NCI-H128 (cell line): Measurements from ENCODE around the gene UQCR10.
"Not testable (repeated sequence)": the region's sequence is repeated elsewhere in the genome, so short reads cannot be mapped to it uniquely, and the experiment has no call there.

Experiments
- DNase-seq: peaks from one replicate; lab custom pipeline; 2025; ENCODE audit not compliant: unreplicated experiment; lab: John Stamatoyannopoulos, UW

The UQCR10 gene

DNA sequence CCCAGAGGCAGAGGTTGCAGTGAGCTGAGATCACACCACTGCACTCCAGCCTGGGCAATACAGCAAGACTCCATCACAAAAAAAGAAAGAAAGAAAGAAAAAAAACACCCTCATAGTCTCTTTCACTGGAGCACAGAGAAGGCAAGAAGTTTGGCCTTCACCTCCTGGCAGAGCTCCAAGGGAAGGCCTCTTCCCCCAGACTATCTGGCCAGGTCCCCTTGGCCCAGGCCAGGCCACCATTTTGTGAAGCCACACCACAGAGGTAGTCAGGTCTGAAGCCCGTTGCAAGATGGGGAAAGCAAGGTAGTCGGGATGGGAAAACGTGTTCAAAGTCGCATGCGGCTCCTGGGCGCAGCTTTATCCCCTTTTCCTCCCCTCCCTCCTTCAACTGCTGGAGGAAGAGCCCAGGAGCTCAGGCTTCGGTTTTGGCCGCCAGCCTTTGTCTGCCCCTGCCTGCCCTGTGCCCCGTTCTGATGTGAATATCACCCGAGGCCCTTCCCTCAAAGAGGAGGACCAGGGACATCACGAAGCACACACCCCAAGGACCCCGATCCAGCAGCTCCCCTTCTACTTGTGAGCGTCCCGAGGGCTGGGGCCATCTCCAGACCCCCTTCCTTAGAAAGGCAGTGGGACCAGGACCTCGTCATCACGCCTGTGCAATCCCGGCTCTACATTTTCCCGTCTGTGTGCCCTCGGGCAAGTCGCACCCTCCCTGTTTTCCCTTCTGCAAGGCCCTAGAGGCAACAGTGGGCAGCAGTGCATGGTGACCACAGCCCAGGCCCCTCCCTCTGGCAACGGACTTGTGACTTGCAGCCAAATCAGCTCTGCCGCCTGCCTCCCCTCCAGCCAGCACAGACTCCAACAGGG, 29.7 kb upstream of the UQCR10 start:
- DNase-seq = no peak

DNA sequence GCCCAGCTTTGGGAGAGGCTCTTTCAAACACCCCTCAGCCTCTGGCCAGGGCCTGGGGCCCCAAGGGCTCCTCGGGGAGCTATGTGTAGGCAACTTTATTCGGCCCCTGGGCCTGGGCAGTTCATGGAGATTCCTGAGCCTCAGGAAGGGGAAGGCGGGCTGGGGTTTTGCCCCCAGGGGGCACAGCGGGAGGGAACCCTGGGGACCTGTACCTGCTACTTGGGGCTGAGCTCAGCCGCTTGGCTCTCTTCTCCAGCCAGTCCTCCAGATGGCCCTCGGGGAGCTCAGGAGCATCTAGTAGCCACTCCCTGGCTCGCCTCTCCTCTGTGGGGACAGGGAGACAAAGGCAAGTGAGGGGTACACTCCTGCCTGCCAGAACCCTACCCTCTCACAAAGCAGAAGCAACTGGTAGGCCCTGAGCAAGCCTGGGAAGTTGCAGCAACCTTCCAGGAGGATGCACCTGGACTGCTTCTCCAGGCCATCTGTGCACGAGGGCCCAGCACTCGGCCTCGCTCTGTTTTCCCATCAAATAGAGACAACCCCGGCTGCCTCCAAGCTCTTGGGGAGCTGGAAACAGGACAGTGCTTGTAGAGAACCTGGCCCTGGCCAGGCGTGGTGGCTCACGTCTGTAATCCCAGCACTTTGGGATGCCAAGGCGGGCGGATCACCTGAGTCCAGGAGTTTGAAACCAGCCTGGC, 28.9 kb upstream of the UQCR10 start:
- no peak for DNase-seq

- no peak for DNase-seq
These were observed 27.8 kb upstream of the UQCR10 start for GRCh38 chr22:29739346-29739875.

DNA sequence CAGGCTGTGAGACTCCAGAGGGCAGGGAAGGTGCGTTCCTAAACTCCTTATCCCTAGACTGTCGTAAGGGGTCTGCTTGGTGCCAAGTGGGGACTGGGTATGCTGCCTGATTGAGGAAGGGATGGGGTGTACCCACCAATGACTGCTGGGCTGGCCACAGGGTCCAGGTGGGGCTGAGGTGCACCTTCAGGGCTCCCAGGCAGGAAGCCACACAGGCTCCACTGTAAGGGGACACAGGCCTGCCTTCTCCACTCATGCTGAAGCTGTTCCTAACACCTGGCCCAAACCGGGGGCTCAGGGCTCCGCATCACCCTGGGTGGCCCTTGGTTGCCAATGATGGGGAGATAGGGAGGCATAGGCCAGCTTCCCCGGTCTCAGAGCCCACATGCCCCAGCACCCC, 27.0 kb upstream of the UQCR10 start:
- no peak for DNase-seq

- no peak for DNase-seq
These were observed 25.2 kb upstream of the UQCR10 start for GRCh38 chr22:29741926-29742325.

GRCh38 chr22:29742326-29742725, 24.8 kb upstream of the UQCR10 start:
- DNase-seq = no peak

DNA sequence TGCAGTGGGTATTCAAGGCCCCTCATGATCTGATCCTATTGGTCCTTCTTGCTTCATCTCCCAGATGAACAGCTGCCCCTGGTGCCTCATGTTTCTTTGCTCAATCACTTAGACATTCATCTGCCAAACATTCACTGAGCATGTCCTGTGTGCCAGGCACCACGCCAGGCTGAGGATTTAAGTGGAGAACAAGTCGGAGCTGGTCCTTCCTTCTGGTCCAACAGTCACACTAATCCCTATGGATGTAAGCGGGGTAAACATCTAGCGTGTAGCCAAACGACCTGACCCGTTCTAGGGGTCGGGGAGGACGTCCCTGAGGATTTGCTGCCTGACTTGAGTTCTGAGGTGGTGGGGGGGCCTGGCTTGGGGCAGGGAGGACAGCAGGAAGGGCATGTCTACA, 22.3 kb upstream of the UQCR10 start:
- DNase-seq = no peak

- no peak for DNase-seq
These were observed 19.3 kb upstream of the UQCR10 start for GRCh38 chr22:29747832-29748231.

DNA sequence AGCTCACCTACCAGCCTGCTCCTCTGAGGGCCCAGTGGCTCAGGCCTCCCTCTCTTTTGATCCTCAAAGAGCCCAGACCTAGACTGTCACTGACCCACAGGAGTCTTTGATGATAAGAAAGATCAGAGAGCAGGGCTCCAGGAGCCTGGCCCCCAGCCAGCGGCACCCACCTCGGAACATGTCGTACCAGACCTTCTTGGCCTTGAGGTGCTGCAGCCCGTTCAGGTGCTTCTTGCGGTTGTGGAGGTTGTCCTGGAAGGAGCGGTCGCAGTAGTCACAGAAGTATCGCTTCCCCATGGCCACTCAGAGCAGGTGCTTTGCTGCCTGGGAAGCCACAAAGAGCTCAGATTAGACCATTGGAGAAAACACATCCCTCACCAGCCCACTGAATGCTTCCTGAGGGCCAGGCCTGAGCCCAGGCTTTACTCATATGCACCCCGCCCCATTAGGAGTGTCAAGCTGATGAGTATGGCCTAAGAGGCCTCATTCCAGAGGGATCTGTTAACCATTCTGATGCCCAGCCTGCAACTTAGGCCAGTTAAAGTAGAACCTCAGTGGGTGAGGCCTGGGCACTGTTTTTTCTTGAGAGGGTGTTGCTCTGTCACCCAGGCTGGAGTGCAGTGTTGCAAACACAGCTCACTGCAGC, 18.8 kb upstream of the UQCR10 start:
- no peak for DNase-seq

GRCh38 chr22:29750029-29750428, 17.1 kb upstream of the UQCR10 start:
- DNase-seq = no peak

DNA sequence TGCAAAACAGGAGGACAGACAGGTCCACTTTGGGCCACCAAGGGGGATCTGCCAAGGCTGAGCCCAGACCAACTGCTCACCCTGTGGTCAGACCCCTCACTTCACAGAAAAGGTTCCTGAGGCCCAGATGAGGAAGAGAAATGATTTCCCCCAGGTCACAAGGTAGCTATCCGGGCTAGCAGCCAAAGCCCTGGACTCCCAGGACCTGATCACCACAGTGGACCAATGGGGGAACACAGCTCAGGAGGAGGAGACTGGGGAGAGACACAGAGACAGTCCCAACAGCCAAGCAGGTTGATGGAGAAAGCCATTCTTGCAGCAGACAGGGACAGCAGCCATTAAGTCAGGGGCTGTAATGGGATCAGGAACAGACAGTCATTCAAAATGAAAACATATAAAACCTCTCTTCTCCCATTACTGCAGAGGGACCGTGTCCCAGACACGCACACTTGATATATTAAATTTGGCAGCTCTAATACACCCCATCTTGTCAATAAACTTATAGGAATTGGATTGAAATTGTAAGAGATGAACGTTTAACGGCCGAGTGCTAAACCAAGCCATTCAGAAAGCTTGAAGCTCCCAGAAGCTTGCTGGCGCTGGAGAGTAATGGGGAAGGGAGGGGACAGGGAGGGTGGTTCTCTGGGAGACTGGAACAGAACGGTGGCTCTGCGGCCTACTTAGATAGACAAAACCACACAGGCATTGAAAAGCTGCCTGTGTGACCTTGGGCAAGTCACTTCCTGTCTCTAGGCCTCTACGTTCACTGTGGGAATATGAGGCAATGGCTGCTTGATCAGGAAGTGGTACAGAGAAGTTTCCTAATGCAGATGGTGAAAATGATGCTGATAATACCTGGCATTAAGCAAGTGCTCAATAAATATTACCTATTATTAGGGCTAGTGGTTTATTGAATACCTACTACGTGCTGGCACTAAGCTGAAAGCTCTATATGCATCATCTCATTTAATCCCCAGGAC, 16.3 kb upstream of the UQCR10 start:
- DNase-seq = no peak

DNA sequence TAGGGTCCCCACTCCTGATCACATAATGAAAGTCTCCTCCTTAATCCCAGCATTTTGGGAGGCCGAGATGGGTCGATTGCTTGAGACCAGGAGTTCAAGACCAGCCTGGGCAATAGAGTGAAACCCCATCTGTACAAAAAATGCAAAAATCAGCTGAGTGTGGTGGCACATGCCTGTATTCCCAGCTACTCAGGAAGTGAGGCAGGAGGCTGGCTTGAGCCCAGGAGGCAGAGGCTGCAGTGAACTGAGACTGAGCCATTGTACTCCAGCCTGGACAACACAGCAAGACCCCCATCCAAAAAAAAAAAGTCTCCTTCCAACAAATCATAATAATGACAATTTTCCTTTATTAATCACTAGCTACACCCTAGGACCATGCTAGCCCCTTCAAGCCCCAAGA, 15.5 kb upstream of the UQCR10 start:
- DNase-seq = no peak

DNA sequence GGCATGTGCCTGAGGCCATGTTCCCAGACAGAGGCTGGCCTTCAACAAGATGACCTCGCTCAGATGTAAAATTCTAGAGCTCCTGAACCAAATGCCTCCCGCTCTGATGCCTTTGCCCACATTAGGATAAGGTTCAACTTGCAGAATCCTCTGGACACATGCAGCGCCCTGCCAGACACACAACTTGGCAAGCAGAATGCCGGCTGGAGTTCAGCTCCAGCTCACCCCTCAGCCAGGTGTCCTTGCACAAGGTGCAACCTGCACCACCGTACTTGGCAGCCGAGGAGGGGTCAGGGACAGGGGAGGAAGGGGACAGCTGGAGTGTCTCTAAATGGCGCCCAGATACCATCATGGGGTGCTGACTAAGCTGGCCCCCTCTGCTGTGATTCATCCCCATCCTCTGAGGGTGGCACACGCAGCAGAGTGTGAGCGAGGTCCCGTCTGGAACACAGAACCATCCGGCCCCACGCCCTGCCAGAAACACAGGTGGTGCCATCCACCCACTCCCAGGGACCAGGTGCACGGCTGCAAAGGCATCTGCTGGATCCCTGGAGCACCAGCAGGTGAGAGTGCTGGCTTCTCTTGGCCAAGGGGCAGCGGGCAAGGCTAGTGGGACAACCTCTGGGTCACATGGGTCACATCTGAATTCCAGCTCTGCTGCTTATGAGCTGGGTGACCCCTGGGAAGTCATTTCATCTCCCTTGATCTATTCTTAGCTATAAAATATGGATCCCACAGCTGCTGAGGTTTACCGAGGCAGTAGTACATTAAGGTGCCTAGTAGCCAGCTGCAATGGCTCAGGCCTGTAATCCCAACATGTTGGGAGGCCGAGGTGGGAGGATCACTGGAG, 13.1 kb upstream of the UQCR10 start:
- no peak for DNase-seq

DNA sequence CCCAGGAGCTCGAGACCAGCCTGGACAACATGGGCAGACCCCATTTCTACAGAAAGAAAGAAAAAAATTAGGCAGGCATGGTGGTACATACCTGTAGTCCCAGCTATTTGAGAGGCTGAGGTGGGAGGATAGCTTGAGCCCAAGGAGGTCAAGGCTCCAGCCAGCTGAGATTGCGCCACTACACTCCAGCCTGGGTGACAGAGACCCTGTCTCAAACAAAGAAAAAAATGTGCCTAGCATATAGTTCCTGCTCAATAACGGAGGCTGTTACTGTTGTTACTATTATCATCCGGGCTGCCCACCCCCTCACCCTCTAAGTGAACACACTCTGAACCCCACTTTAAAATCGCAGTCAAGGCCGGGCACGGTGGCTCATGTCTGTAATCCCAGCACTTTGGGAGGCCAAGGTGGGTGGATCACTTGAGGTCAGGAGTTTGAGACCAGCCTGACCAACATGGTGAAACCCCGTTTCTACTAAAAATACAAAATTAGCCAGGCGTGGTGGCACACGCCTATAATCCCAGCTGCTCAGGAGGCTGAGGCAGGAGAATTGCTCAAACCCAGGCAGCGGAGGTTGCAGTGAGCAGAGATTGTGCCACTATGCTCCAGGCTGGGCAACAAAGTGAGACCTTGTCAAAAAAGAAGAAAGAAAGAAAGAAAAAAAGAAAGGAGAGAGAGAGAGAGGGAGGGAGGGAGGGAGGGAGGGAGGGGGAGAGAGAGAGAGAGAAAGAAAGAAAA, 12.3 kb upstream of the UQCR10 start:
- DNase-seq = not testable (repeated sequence)

DNA sequence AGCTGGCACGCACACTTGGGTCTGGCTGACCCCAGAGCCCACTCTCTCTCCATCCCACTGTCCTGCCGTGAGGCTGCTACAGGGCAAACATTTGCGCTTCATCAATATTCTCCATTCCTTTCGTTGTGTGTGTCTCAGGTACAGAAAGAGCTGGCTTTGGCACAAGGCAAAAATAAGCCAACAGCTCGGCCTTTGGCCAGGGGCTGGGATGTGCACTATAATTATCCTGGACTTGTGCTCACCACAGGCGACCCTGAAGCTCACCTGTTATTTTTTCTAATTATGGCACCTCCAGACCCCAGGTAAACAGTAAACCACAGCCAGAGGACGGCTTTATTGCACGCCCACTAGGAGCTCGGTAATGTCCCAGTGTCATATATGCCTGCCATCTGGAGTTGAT, 11.3 kb upstream of the UQCR10 start:
- DNase-seq = no peak

- DNase-seq = no peak
These were observed 10.8 kb upstream of the UQCR10 start for GRCh38 chr22:29756341-29756740.

- no peak for DNase-seq
These were observed 10.1 kb upstream of the UQCR10 start for GRCh38 chr22:29757096-29757495.

- no peak for DNase-seq
These were observed 9.0 kb upstream of the UQCR10 start for GRCh38 chr22:29758068-29758622.

DNA sequence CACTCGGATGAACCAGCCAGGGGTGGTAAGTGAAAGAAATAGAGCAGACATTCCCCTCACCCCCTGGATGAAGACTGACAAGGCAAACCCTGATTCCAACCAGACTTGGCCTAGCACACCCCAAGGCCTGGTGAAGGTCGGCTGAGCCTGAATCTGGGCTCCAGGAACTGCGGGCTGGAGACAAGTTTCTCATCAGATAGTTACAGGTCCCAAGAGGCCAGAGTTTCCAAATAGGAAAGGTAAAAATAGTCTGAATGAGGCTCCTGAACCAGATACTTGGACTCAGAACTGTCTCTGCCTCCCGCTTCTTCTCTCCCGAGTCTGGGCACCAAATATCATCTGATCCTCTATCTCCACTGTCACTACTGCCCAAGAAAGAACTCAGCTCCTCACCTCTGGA, 8.2 kb upstream of the UQCR10 start:
- no peak for DNase-seq
